Liver (tissue), 9 donors: ENCODE measurements around the gene CES4A. TPM values are rescaled to one million over a fixed set of nuclear protein-coding genes. Genes with fewer than 3 reads are reported as not detected.

Experiments used
- DNase-seq: peaks from one replicate; pipeline ENCODE4 v3.0.0-alpha.2; 2017; ENCODE audit warnings: low spot score
- H3K27ac ChIP-seq, 2 donors: one replicate each; pipeline ENCODE4 v1.7.0; 2013; ENCODE audit warnings: inconsistent platforms in 2 of 2, low read length in 2 of 2, control low read depth in 1 of 2, low read depth in 1 of 2, mild to moderate bottlenecking in 1 of 2
- H3K27me3 ChIP-seq, 4 donors: one replicate each; pipeline versions ENCODE4 v1.6.1 to v1.7.0; 2013; ENCODE audit warnings: low read length in 3 of 4, inconsistent platforms in 1 of 4, mild to moderate bottlenecking in 1 of 4, moderate library complexity in 1 of 4; ENCODE audit not compliant: control insufficient read depth in 4 of 4, insufficient read depth in 4 of 4
- H3K36me3 ChIP-seq, 4 donors: one replicate each; pipeline versions ENCODE4 v1.6.1 to v1.7.0; 2013; ENCODE audit warnings: low read length in 3 of 4, mild to moderate bottlenecking in 3 of 4, low read depth in 1 of 4, moderate library complexity in 1 of 4; ENCODE audit not compliant: control insufficient read depth in 4 of 4, insufficient read depth in 3 of 4
- H3K4me1 ChIP-seq, 4 donors: one replicate each; pipeline versions ENCODE4 v1.6.1 to v1.7.0; 2013; ENCODE audit warnings: low read length in 3 of 4, mild to moderate bottlenecking in 3 of 4, moderate library complexity in 1 of 4; ENCODE audit not compliant: control insufficient read depth in 4 of 4, insufficient read depth in 4 of 4
- H3K4me3 ChIP-seq, 3 donors: one replicate each; pipeline versions ENCODE4 v1.6.1 to v1.7.0; 2013; ENCODE audit warnings: low read length in 3 of 3, control low read depth in 1 of 3, low read depth in 1 of 3, mild to moderate bottlenecking in 1 of 3
- H3K9ac ChIP-seq, 2 donors: one replicate each; pipeline ENCODE4 v1.7.0; 2013; ENCODE audit warnings: low read length in 2 of 2, mild to moderate bottlenecking in 2 of 2, moderate library complexity in 2 of 2, control low read depth in 1 of 2, low read depth in 1 of 2
- H3K9me3 ChIP-seq, 4 donors: one replicate each; pipeline versions ENCODE4 v1.6.1 to v1.7.0; 2013; ENCODE audit warnings: low read length in 3 of 4; ENCODE audit not compliant: control insufficient read depth in 4 of 4
- EGR1 ChIP-seq, 2 donors: IDR thresholded peaks; 2 replicates each; pipeline ENCODE4 v1.6.1; 2016 to 2018; ENCODE audit warnings: antibody characterized with exemption in 2 of 2, low read depth in 2 of 2
- FOXA1 ChIP-seq: IDR thresholded peaks from 2 replicates; pipeline ENCODE4 v1.6.1; 2016; ENCODE audit warnings: antibody characterized with exemption
- FOXA2 ChIP-seq: IDR thresholded peaks from 2 replicates; pipeline ENCODE4 v1.6.1; 2016; ENCODE audit warnings: antibody characterized with exemption
- GABPA ChIP-seq, 2 donors: IDR thresholded peaks in 1 of 2; conservative IDR thresholded peaks in 1 of 2; 2 replicates each; pipeline ENCODE4 v1.6.1; 2016; ENCODE audit warnings: antibody characterized with exemption in 2 of 2, mild to moderate bottlenecking in 1 of 2, moderate library complexity in 1 of 2
- HNF4A ChIP-seq, 2 donors: conservative IDR thresholded peaks; 2 replicates each; pipeline ENCODE4 v1.6.1; 2016; ENCODE audit warnings: antibody characterized with exemption in 2 of 2, mild to moderate bottlenecking in 2 of 2
- HNF4G ChIP-seq: IDR thresholded peaks from 2 replicates; pipeline ENCODE4 v1.6.1; 2016; ENCODE audit warnings: antibody characterized with exemption
- JUND ChIP-seq, 2 donors: IDR thresholded peaks; 2 replicates each; pipeline ENCODE4 v1.6.1; 2016; ENCODE audit warnings: antibody characterized with exemption in 2 of 2
- NR2F2 ChIP-seq: IDR thresholded peaks from 2 replicates; pipeline ENCODE4 v1.6.1; 2016; ENCODE audit warnings: antibody characterized with exemption
- RAD21 ChIP-seq, 2 donors: IDR thresholded peaks; 2 replicates each; pipeline ENCODE4 v1.6.1; 2016; ENCODE audit warnings: antibody characterized with exemption in 2 of 2, mild to moderate bottlenecking in 2 of 2
- RXRA ChIP-seq, 2 donors: IDR thresholded peaks; 2 replicates each; pipeline ENCODE4 v1.6.1; 2017 to 2018; ENCODE audit warnings: antibody characterized with exemption in 2 of 2, mild to moderate bottlenecking in 1 of 2
- SP1 ChIP-seq: IDR thresholded peaks from 2 replicates; pipeline ENCODE4 v1.6.1; 2018; ENCODE audit warnings: antibody characterized with exemption, mild to moderate bottlenecking
- TAF1 ChIP-seq: conservative IDR thresholded peaks from 2 replicates; pipeline ENCODE4 v1.6.1; 2016; ENCODE audit warnings: antibody characterized with exemption, mild to moderate bottlenecking
- YY1 ChIP-seq: IDR thresholded peaks from 2 replicates; pipeline ENCODE4 v1.6.1; 2016; ENCODE audit warnings: antibody characterized with exemption, mild to moderate bottlenecking
- WGBS: extraction: QIAGEN DNeasy Blood & Tissue Kit; methylation state at CpG from one replicate; pipeline ENCODE4 v1.1.7; 2013; 5-methylcytosine and 5-hydroxymethylcytosine counted together
- polyA plus RNA-seq, 2 donors: library from polyadenylated mRNA; stranded (reverse) in 1 of 2; unstranded in 1 of 2; fragments of 200-250 nt in 1 of 2; fragments of >200 nt in 1 of 2; fragmentation: Nextera tagmentation in 1 of 2; extraction: Ambion mirVana in 1 of 2; gene quantifications; one replicate each; pipeline versions ENCODE4 v1.2.1 to v1.2.3, GENCODE V29; 2013 to 2015
- total RNA-seq, 2 donors: library from RNA; depleted of rRNA; stranded (reverse); fragments of >200 nt; gene quantifications; one replicate each; pipeline ENCODE4 v1.2.3, GENCODE V29; 2014
- TF ChIP-seq, protein P1 (sequence below): IDR thresholded peaks from 2 replicates; pipeline ENCODE4 v1.6.1; 2016; ENCODE audit warnings: antibody characterized with exemption, mild to moderate bottlenecking
- TF ChIP-seq, protein P2 (sequence below): IDR thresholded peaks from 2 replicates; pipeline ENCODE4 v1.6.1; 2016; ENCODE audit warnings: antibody characterized with exemption
- TF ChIP-seq, protein P3 (sequence below): fragments of 150-350 bp; IDR thresholded peaks from 2 replicates; pipeline ENCODE4 v1.5.1; 2017; ENCODE audit warnings: improper control_type of control experiment, low read depth, low read length; ENCODE audit not compliant: missing input control
- TF ChIP-seq, protein P4 (sequence below): IDR thresholded peaks from 2 replicates; pipeline ENCODE4 v1.6.1; 2016; ENCODE audit warnings: antibody characterized with exemption
- TF ChIP-seq, protein P5 (sequence below): IDR thresholded peaks from 2 replicates; pipeline ENCODE4 v1.6.1; 2016; ENCODE audit warnings: antibody characterized with exemption
- donor health status: healthy.
- donor health status: healthy.
- donor health status: healthy.
- donor health status: healthy.
- donor health status: healthy.

The CES4A gene
- total and polyA plus RNA-seq, 4 donors: 1.6 to 20.5 (median 11.3) TPM

DNA sequence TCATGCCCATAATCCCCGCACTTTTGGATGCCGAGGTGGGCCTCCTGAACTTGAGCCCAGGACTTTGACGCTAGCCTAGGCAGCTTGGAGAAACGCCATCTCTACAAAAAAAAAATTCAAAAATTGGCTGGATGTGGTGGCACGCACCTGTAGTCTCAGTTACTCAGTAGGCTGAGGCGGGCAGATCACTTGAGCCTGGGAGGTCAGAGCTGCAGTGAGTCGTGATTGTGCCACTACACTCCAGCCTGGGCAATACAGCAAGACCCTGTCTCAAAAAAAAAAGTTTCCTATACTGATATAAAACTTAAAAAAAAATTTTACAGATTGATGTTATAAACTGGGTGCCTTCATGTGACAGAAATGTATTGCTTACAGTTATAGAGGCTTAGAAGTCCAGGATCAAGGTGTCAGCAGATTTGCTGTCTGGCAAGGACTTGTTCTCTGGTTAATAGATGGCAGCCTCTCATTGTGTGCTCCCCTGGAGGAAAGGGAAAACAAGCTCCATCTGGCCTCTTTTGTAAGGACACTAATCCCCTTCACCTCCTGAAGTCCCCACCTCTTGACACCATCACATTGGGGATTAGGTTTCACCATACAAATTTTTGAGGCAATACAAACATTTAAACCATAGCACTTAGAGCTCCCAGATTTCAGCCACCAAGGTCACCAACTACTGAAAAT, 35.8 kb upstream of the CES4A start:
- Histone ChIP-seq H3K27me3 (no peaks in the 10 kb centered on the region), H3K9me3 (no peaks in the 10 kb centered on the region), H3K4me3 (no peak overlapping the region), H3K4me1 (peaks cover 10 to 45% (median 39%) of the 10 kb centered on the region in 4 donors), H3K9ac (no peak overlapping the region), H3K27ac (no peak overlapping the region), H3K36me3 (no peaks in the 10 kb centered on the region)
- no peak for DNase-seq
- TF ChIP-seq, protein P1, sequence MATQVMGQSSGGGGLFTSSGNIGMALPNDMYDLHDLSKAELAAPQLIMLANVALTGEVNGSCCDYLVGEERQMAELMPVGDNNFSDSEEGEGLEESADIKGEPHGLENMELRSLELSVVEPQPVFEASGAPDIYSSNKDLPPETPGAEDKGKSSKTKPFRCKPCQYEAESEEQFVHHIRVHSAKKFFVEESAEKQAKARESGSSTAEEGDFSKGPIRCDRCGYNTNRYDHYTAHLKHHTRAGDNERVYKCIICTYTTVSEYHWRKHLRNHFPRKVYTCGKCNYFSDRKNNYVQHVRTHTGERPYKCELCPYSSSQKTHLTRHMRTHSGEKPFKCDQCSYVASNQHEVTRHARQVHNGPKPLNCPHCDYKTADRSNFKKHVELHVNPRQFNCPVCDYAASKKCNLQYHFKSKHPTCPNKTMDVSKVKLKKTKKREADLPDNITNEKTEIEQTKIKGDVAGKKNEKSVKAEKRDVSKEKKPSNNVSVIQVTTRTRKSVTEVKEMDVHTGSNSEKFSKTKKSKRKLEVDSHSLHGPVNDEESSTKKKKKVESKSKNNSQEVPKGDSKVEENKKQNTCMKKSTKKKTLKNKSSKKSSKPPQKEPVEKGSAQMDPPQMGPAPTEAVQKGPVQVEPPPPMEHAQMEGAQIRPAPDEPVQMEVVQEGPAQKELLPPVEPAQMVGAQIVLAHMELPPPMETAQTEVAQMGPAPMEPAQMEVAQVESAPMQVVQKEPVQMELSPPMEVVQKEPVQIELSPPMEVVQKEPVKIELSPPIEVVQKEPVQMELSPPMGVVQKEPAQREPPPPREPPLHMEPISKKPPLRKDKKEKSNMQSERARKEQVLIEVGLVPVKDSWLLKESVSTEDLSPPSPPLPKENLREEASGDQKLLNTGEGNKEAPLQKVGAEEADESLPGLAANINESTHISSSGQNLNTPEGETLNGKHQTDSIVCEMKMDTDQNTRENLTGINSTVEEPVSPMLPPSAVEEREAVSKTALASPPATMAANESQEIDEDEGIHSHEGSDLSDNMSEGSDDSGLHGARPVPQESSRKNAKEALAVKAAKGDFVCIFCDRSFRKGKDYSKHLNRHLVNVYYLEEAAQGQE: no peak
- no peak for TF ChIP-seq RAD21 (IDR thresholded peaks at IDR 0.05)
- no peak for TF ChIP-seq HNF4A (conservative IDR thresholded peaks at IDR 0.05)
- no peak for TF ChIP-seq EGR1 (IDR thresholded peaks at IDR 0.05; ENCODE audit: low read depth in 2 of 2)
- no peak for TF ChIP-seq FOXA1
- TF ChIP-seq, protein P2, sequence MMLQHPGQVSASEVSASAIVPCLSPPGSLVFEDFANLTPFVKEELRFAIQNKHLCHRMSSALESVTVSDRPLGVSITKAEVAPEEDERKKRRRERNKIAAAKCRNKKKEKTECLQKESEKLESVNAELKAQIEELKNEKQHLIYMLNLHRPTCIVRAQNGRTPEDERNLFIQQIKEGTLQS: no peak
- TF ChIP-seq GABPA (IDR thresholded peaks at IDR 0.05 in 1 of 2, conservative IDR thresholded peaks at IDR 0.05 in 1 of 2): no peak
- no peak for TF ChIP-seq FOXA2
- no peak for TF ChIP-seq HNF4G
- TF ChIP-seq RXRA (IDR thresholded peaks at IDR 0.05): no peak
- TF ChIP-seq JUND (IDR thresholded peaks at IDR 0.05): no peak
- TF ChIP-seq, protein P3, sequence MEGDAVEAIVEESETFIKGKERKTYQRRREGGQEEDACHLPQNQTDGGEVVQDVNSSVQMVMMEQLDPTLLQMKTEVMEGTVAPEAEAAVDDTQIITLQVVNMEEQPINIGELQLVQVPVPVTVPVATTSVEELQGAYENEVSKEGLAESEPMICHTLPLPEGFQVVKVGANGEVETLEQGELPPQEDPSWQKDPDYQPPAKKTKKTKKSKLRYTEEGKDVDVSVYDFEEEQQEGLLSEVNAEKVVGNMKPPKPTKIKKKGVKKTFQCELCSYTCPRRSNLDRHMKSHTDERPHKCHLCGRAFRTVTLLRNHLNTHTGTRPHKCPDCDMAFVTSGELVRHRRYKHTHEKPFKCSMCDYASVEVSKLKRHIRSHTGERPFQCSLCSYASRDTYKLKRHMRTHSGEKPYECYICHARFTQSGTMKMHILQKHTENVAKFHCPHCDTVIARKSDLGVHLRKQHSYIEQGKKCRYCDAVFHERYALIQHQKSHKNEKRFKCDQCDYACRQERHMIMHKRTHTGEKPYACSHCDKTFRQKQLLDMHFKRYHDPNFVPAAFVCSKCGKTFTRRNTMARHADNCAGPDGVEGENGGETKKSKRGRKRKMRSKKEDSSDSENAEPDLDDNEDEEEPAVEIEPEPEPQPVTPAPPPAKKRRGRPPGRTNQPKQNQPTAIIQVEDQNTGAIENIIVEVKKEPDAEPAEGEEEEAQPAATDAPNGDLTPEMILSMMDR: no peak
- no peak for TF ChIP-seq NR2F2
- TF ChIP-seq, protein P4, sequence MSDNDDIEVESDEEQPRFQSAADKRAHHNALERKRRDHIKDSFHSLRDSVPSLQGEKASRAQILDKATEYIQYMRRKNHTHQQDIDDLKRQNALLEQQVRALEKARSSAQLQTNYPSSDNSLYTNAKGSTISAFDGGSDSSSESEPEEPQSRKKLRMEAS: no peak
- TF ChIP-seq, protein P5, sequence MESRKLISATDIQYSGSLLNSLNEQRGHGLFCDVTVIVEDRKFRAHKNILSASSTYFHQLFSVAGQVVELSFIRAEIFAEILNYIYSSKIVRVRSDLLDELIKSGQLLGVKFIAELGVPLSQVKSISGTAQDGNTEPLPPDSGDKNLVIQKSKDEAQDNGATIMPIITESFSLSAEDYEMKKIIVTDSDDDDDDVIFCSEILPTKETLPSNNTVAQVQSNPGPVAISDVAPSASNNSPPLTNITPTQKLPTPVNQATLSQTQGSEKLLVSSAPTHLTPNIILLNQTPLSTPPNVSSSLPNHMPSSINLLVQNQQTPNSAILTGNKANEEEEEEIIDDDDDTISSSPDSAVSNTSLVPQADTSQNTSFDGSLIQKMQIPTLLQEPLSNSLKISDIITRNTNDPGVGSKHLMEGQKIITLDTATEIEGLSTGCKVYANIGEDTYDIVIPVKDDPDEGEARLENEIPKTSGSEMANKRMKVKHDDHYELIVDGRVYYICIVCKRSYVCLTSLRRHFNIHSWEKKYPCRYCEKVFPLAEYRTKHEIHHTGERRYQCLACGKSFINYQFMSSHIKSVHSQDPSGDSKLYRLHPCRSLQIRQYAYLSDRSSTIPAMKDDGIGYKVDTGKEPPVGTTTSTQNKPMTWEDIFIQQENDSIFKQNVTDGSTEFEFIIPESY: no peak
- TF ChIP-seq TAF1: no peak
- TF ChIP-seq SP1: no peak
- TF ChIP-seq YY1: no peak
- 82% methylated on average over 7 of the region's 7 CpGs for WGBS
